SK-N-SH treated with all-trans-retinoic acid at 6 μM for 48 hours (cell line): ENCODE results near the gene LYPD5.

Experiments used
- ARNTL ChIP-seq: fragments of 450-650 bp; formaldehyde crosslinking; IDR thresholded peaks from 2 replicates; pipeline ENCODE4 v1.5.0; 2020; ENCODE audit warnings: low read depth, mild to moderate bottlenecking, moderate library complexity, borderline replicate concordance
- BACH2 ChIP-seq: fragments of 250-450 bp; sonication (Bioruptor Pico); IDR thresholded peaks from 2 replicates; pipeline ENCODE4 v1.9.0; 2021; ENCODE audit warnings: mild to moderate bottlenecking, borderline replicate concordance
- ESRRG ChIP-seq: fragments of 250-450 bp; sonication (Bioruptor Pico); IDR thresholded peaks from 2 replicates; pipeline ENCODE4 v1.6.1; 2021; ENCODE audit warnings: mild to moderate bottlenecking
- ISL1 ChIP-seq: fragments of 250-450 bp; sonication (Bioruptor Pico); IDR thresholded peaks from 2 replicates; pipeline ENCODE4 v2.1.2; 2022; ENCODE audit warnings: mild to moderate bottlenecking, moderate library complexity
- PATZ1 ChIP-seq: fragments of 250-450 bp; sonication (Bioruptor Pico); IDR thresholded peaks from 2 replicates; pipeline ENCODE4 v1.8.0; 2020; ENCODE audit warnings: mild to moderate bottlenecking, moderate library complexity, borderline replicate concordance
- TCF4 ChIP-seq: fragments of 250-450 bp; sonication (Bioruptor Pico); IDR thresholded peaks from 2 replicates; pipeline ENCODE4 v1.8.0; 2021; ENCODE audit warnings: mild to moderate bottlenecking, moderate library complexity, borderline replicate concordance
- TOX ChIP-seq: fragments of 250-450 bp; sonication (Bioruptor Pico); IDR thresholded peaks from 2 replicates; pipeline ENCODE4 v1.8.0; 2021; ENCODE audit warnings: mild to moderate bottlenecking, moderate library complexity, borderline replicate concordance
- ZFP3 ChIP-seq: fragments of 250-450 bp; sonication (Bioruptor Pico); IDR thresholded peaks from 2 replicates; pipeline ENCODE4 v1.5.0; 2020; ENCODE audit warnings: mild to moderate bottlenecking, moderate library complexity
- ZNF70 ChIP-seq: fragments of 450-650 bp; formaldehyde crosslinking; IDR thresholded peaks from 2 replicates; pipeline ENCODE4 v1.5.0; 2020; ENCODE audit warnings: mild to moderate bottlenecking, moderate library complexity
- ZNF8 ChIP-seq: fragments of 450-650 bp; formaldehyde crosslinking; IDR thresholded peaks from 2 replicates; pipeline ENCODE4 v1.5.0; 2020; ENCODE audit warnings: mild to moderate bottlenecking, moderate library complexity

GRCh38 chr19:43747557-43748204 lies 54.6 kb downstream of the LYPD5 start:
- TF ChIP-seq TCF4 (CRISPR knock-in tag) (no peak), PATZ1 (CRISPR knock-in tag) (no peak), ZFP3 (no peak), ISL1 (CRISPR knock-in tag) (no peak), ZNF8 (CRISPR knock-in tag) (no peak), ZNF70 (CRISPR knock-in tag) (no peak), ARNTL (CRISPR knock-in tag) (no peak), BACH2 (no peak), ESRRG (CRISPR knock-in tag) (no peak), TOX (CRISPR knock-in tag) (no peak)
